ENCODE data around the gene ZPBP. TPM values are rescaled to one million over a fixed set of nuclear protein-coding genes. Genes with fewer than 3 reads are reported as not detected.

ZPBP gene
- polyA plus RNA-seq, 3 donors: not detected

GRCh38 chr7:49976238-49976637 is 116.8 kb downstream of the ZPBP start:
- Histone ChIP-seq H2AFZ (ENCODE audit: insufficient read depth, low read depth, low read length, poor library complexity, severe bottlenecking) (no peak overlapping the region), H3K4me1 (ENCODE audit: control insufficient read depth in 1 of 2, insufficient read depth in 2 of 2, low read length in 2 of 2) (no peaks in the 10 kb centered on the region), H3K9me3 (replicated peaks in 1 of 2; ENCODE audit: control insufficient read depth in 1 of 2, insufficient read depth in 1 of 2, low read length in 2 of 2) (no peaks in the 10 kb centered on the region), H3K36me3 (replicated peaks in 1 of 2; ENCODE audit: control insufficient read depth in 1 of 2, insufficient read depth in 2 of 2, low read length in 2 of 2) (no peaks in the 10 kb centered on the region), H3K4me2 (replicated peaks; ENCODE audit: extremely low read depth, low read length, poor library complexity, severe bottlenecking) (no peak overlapping the region), H3K9ac (ENCODE audit: insufficient read depth, low read length, poor library complexity, severe bottlenecking) (no peak overlapping the region), H3K27me3 (ENCODE audit: control insufficient read depth in 2 of 2, insufficient read depth in 2 of 2, low read length in 2 of 2) (no peaks in the 10 kb centered on the region), H4K20me1 (ENCODE audit: insufficient read depth, low read length) (no peaks in the 10 kb centered on the region), H3K79me2 (ENCODE audit: insufficient read depth, low read length) (no peaks in the 10 kb centered on the region), H3K4me3 (replicated peaks in 1 of 3; ENCODE audit: low read depth in 2 of 3, low read length in 3 of 3) (no peak overlapping the region), H3K27ac (ENCODE audit: low read depth in 1 of 2, low read length in 2 of 2) (no peak overlapping the region)
- no peaks in the 10 kb centered on the region for H3K36me3 Mint-ChIP-seq
- no peaks in the 10 kb centered on the region for H3K27me3 Mint-ChIP-seq (ENCODE audit: low read depth in 3 of 3)
- no peak for TF ChIP-seq CTCF (IDR thresholded peaks at IDR 0.05)
- no peak overlapping the region for H3K27ac Mint-ChIP-seq
- H3K4me1 Mint-ChIP-seq: no peaks in the 10 kb centered on the region
- peaks cover 0 to 4% (median 0%) of the 10 kb centered on the region in 7 donors for H3K9me3 Mint-ChIP-seq
- WGBS (ENCODE audit: insufficient coverage): no CpG with 5 or more reads among the region's 1 CpG
- DNase-seq: no peak
- intact Hi-C loops (cut with micrococcal nuclease): no loop called here
- H3K4me3 Mint-ChIP-seq: no peak overlapping the region

- H3K36me3 Mint-ChIP-seq: no peaks in the 10 kb centered on the region
- Histone ChIP-seq H3K27me3 (ENCODE audit: control insufficient read depth in 2 of 2, insufficient read depth in 2 of 2, low read length in 2 of 2) (no peaks in the 10 kb centered on the region), H4K20me1 (ENCODE audit: insufficient read depth, low read length) (no peaks in the 10 kb centered on the region), H3K9ac (ENCODE audit: insufficient read depth, low read length, poor library complexity, severe bottlenecking) (no peak overlapping the region), H3K36me3 (replicated peaks in 1 of 2; ENCODE audit: control insufficient read depth in 1 of 2, insufficient read depth in 2 of 2, low read length in 2 of 2) (no peaks in the 10 kb centered on the region), H3K79me2 (ENCODE audit: insufficient read depth, low read length) (no peaks in the 10 kb centered on the region), H2AFZ (ENCODE audit: insufficient read depth, low read depth, low read length, poor library complexity, severe bottlenecking) (no peak overlapping the region), H3K4me1 (ENCODE audit: control insufficient read depth in 1 of 2, insufficient read depth in 2 of 2, low read length in 2 of 2) (no peaks in the 10 kb centered on the region), H3K9me3 (replicated peaks in 1 of 2; ENCODE audit: control insufficient read depth in 1 of 2, insufficient read depth in 1 of 2, low read length in 2 of 2) (no peaks in the 10 kb centered on the region), H3K4me3 (replicated peaks in 1 of 3; ENCODE audit: low read depth in 2 of 3, low read length in 3 of 3) (no peak overlapping the region), H3K27ac (ENCODE audit: low read depth in 1 of 2, low read length in 2 of 2) (no peak overlapping the region), H3K4me2 (replicated peaks; ENCODE audit: extremely low read depth, low read length, poor library complexity, severe bottlenecking) (no peak overlapping the region)
- no peaks in the 10 kb centered on the region for H3K4me1 Mint-ChIP-seq
- TF ChIP-seq CTCF (IDR thresholded peaks at IDR 0.05): no peak
- WGBS (ENCODE audit: insufficient coverage): no CpG with 5 or more reads among the region's 1 CpG
- no peak for DNase-seq
- no peak overlapping the region for H3K27ac Mint-ChIP-seq
- intact Hi-C loops (cut with micrococcal nuclease): no loop called here
- peaks cover 0 to 1% (median 0%) of the 10 kb centered on the region in 7 donors for H3K9me3 Mint-ChIP-seq
- no peaks in the 10 kb centered on the region for H3K27me3 Mint-ChIP-seq (ENCODE audit: low read depth in 3 of 3)
- H3K4me3 Mint-ChIP-seq: no peak overlapping the region
Observed at GRCh38 chr7:49974035-49974434, 119.0 kb downstream of the ZPBP start.
